Astrocyte (in vitro differentiated cells and primary cell): Measurements from ENCODE around the gene YIF1B.

Source experiments
- EZH2 ChIP-seq: IDR thresholded peaks from 2 replicates; pipeline ENCODE4 v1.6.1; 2012; ENCODE audit warnings: mild to moderate bottlenecking, low read length, inconsistent platforms; ENCODE audit not compliant: insufficient read depth
- TF ChIP-seq, protein P1 (sequence below): IDR thresholded peaks from 2 replicates; pipeline ENCODE4 v1.5.1; 2011; ENCODE audit warnings: low read depth, mild to moderate bottlenecking, inconsistent platforms, low read length, moderate library complexity; ENCODE audit not compliant: insufficient read depth

DNA sequence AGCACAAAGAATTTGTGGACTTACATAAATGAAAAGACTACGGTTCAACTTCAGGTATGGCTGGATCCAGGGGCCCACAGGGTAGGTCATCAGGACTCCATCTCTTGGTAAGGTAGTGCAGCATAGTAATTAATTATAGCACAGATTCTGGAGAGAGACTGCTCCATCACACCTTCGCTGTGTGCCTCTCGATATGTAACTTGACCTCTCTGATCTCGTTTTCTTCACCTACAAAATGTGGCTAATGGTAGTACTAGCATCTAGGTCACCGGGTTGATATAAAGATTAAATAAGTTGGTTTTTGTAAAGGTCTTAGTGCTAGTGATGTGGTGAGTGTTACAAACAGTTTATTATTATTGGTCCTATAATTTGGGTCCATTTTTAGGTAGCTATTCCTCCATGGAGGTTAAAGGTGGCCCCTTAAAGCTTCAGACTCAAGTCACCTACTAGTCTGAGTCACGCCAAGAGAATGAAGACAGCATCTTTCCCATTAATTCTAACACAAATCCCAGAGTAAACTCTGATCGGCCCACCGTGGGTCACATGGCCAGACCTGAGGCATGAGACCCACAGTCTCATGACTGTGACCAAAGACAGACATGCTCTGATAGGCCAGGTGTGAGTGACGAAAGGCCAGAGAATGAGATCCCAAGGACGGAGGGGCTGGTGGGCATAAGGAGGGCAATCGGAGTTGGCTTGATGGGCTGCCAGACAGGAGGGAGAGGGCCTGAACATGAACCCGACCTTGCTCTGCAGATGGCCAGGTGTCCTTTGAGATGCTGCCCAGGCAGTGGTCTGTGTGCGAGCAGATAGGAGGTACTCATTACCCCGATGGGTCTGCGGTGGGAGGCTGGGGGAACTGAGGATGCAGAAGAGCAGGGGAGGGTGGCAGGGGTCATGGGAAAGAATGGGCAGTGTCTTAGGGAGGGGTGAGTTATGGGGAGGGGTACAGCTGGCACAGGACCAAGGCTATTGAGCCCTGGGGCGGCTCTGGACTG, 40.3 kb upstream of the YIF1B start:
- TF ChIP-seq, protein P1, sequence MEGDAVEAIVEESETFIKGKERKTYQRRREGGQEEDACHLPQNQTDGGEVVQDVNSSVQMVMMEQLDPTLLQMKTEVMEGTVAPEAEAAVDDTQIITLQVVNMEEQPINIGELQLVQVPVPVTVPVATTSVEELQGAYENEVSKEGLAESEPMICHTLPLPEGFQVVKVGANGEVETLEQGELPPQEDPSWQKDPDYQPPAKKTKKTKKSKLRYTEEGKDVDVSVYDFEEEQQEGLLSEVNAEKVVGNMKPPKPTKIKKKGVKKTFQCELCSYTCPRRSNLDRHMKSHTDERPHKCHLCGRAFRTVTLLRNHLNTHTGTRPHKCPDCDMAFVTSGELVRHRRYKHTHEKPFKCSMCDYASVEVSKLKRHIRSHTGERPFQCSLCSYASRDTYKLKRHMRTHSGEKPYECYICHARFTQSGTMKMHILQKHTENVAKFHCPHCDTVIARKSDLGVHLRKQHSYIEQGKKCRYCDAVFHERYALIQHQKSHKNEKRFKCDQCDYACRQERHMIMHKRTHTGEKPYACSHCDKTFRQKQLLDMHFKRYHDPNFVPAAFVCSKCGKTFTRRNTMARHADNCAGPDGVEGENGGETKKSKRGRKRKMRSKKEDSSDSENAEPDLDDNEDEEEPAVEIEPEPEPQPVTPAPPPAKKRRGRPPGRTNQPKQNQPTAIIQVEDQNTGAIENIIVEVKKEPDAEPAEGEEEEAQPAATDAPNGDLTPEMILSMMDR, result no peak
- no peak for TF ChIP-seq EZH2
